Measurements from ENCODE around the gene XPNPEP1. TPM values are rescaled to one million over a fixed set of nuclear protein-coding genes. Genes with fewer than 3 reads are reported as not detected.

The XPNPEP1 gene
- polyA plus RNA-seq, 1 of the 3 experiments (the other 2 are of a cell fraction), result 167 TPM

GRCh38 chr10:109931163-109931562, 7.9 kb upstream of the XPNPEP1 start:
- H3K27me3 ChIP-seq (ENCODE audit: insufficient read depth), result no peaks in the 10 kb centered on the region
- no peak for DNase-seq
- no peaks in the 10 kb centered on the region for H4K20me1 ChIP-seq (ENCODE audit: insufficient read depth)
- TF ChIP-seq FOXJ3 (CRISPR knock-in tag; IDR thresholded peaks at IDR 0.05), result no peak
- no peak for TF ChIP-seq GATA2 (CRISPR knock-in tag; IDR thresholded peaks at IDR 0.05)
- no peak for TF ChIP-seq NFIC (IDR thresholded peaks at IDR 0.05; ENCODE audit: borderline replicate concordance)
- no peak for TF ChIP-seq GABPA (IDR thresholded peaks at IDR 0.05; ENCODE audit: low read depth)
- no peak for TF ChIP-seq TCF12 (IDR thresholded peaks at IDR 0.05)
- no peak for TF ChIP-seq EP300 (IDR thresholded peaks at IDR 0.05; ENCODE audit: borderline replicate concordance in 1 of 2, low read depth in 1 of 2, low read length in 1 of 2)
- TF ChIP-seq YY1 (IDR thresholded peaks at IDR 0.05; ENCODE audit: low read depth), result no peak
- no peak for TF ChIP-seq SMC3 (IDR thresholded peaks at IDR 0.05; ENCODE audit: low read depth, low read length)
- TF ChIP-seq EZH2phosphoT487 (IDR thresholded peaks at IDR 0.05; ENCODE audit: borderline replicate concordance, low read depth), result no peak
- TF ChIP-seq, protein P1, sequence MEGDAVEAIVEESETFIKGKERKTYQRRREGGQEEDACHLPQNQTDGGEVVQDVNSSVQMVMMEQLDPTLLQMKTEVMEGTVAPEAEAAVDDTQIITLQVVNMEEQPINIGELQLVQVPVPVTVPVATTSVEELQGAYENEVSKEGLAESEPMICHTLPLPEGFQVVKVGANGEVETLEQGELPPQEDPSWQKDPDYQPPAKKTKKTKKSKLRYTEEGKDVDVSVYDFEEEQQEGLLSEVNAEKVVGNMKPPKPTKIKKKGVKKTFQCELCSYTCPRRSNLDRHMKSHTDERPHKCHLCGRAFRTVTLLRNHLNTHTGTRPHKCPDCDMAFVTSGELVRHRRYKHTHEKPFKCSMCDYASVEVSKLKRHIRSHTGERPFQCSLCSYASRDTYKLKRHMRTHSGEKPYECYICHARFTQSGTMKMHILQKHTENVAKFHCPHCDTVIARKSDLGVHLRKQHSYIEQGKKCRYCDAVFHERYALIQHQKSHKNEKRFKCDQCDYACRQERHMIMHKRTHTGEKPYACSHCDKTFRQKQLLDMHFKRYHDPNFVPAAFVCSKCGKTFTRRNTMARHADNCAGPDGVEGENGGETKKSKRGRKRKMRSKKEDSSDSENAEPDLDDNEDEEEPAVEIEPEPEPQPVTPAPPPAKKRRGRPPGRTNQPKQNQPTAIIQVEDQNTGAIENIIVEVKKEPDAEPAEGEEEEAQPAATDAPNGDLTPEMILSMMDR (IDR thresholded peaks at IDR 0.05), result no peak
- TF ChIP-seq RCOR1 (IDR thresholded peaks at IDR 0.05; ENCODE audit: low read length), result no peak
- TF ChIP-seq, protein P2, sequence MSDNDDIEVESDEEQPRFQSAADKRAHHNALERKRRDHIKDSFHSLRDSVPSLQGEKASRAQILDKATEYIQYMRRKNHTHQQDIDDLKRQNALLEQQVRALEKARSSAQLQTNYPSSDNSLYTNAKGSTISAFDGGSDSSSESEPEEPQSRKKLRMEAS (IDR thresholded peaks at IDR 0.05; ENCODE audit: low read depth), result no peak
- TF ChIP-seq SIN3A (IDR thresholded peaks at IDR 0.05; ENCODE audit: borderline replicate concordance, low read depth, low read length), result no peak
- no peak for TF ChIP-seq TEAD4 (IDR thresholded peaks at IDR 0.05; ENCODE audit: borderline replicate concordance, insufficient read depth)
- no peak for TF ChIP-seq MEF2A (IDR thresholded peaks at IDR 0.05; ENCODE audit: borderline replicate concordance, low read depth)
- no peak for TF ChIP-seq RFX5 (IDR thresholded peaks at IDR 0.05; ENCODE audit: low read length)
- TF ChIP-seq PBX3 (IDR thresholded peaks at IDR 0.05), result no peak
- TF ChIP-seq FOSL2 (IDR thresholded peaks at IDR 0.05; ENCODE audit: borderline replicate concordance, low read depth), result no peak
- no peak for TF ChIP-seq RAD21 (IDR thresholded peaks at IDR 0.05; ENCODE audit: low read length)
- TF ChIP-seq USF2 (IDR thresholded peaks at IDR 0.05; ENCODE audit: borderline replicate concordance, low read depth, low read length), result no peak
- H3K27ac ChIP-seq (ENCODE audit: low read depth in 2 of 2, low read length in 1 of 2), result no peak overlapping the region
- no peak overlapping the region for H2AFZ ChIP-seq (ENCODE audit: low read depth)
- H3K79me2 ChIP-seq (ENCODE audit: insufficient read depth), result no peaks in the 10 kb centered on the region
- no peaks in the 10 kb centered on the region for H3K9me2 ChIP-seq
- H3K4me1 ChIP-seq (ENCODE audit: control insufficient read depth in 1 of 2, insufficient read depth in 2 of 2, low read depth in 1 of 2, low read length in 1 of 2), result peaks cover 7 to 8% of the 10 kb centered on the region in 2 experiments; a peak in 3 of 4 replicates
- no peaks in the 10 kb centered on the region for H3F3A ChIP-seq (replicated peaks; ENCODE audit: insufficient read depth)
- no peak overlapping the region for H3K9ac ChIP-seq
- no peaks in the 10 kb centered on the region for H3K9me3 ChIP-seq
- no peaks in the 10 kb centered on the region for H3K36me3 ChIP-seq (replicated peaks in 1 of 2; ENCODE audit: control insufficient read depth in 1 of 2, insufficient read depth in 2 of 2, low read length in 1 of 2)
- WGBS (ENCODE audit: low lambda C conversion rate), result 100% methylated on average over 1 of the region's 1 CpG
- ChIA-PET CTCF (interaction anchor here (0.7 to 1.1 kb wide), 3 partner anchors 26 to 277 kb away, joined by 3 read pairs; partner anchors contain the start of gene MXI1), POLR2A (no interaction called here)
- no peak overlapping the region for H3K4me3 ChIP-seq (ENCODE audit: low read depth in 2 of 2, low read length in 1 of 2)
- no peak overlapping the region for H3K4me2 ChIP-seq

All from SK-N-SH (cell line).